SIG-M5 (cell line): ENCODE data around the gene ZNF768.
"Not testable (repeated sequence)": the region's sequence is repeated elsewhere in the genome, so short reads cannot be mapped to it uniquely, and the experiment has no call there.

ENCODE experiments used
- DNase-seq: peaks from one replicate; lab custom pipeline; 2025; lab: John Stamatoyannopoulos, UW

Gene ZNF768

GRCh38 chr16:30533146-30533522, 6.8 kb upstream of the ZNF768 start:
- DNase-seq: no peak

- no peak for DNase-seq
Observed at GRCh38 chr16:30532285-30533145, 6.1 kb upstream of the ZNF768 start.

GRCh38 chr16:30530163-30531037, 4.0 kb upstream of the ZNF768 start:
- no peak for DNase-seq

GRCh38 chr16:30528799-30529457, 2.6 kb upstream of the ZNF768 start:
- DNase-seq: no peak

- peak; percentile 72 for DNase-seq
Observed at GRCh38 chr16:30527635-30528178, 1.3 kb upstream of the ZNF768 start.

- peak; percentile 75 for DNase-seq
Observed at GRCh38 chr16:30526823-30527634, 663 bp upstream of the ZNF768 start.

- DNase-seq: no peak
Observed at GRCh38 chr16:30525844-30526136, 576 bp downstream of the ZNF768 start.

GRCh38 chr16:30524575-30525568, 1.5 kb downstream of the ZNF768 start:
- no peak for DNase-seq

GRCh38 chr16:30523768-30524574, 2.4 kb downstream of the ZNF768 start:
- no peak for DNase-seq

- not testable (repeated sequence) for DNase-seq
Observed at GRCh38 chr16:30522702-30523463, 3.5 kb downstream of the ZNF768 start.

- no peak for DNase-seq
Observed at GRCh38 chr16:30521873-30522641, 4.3 kb downstream of the ZNF768 start.

GRCh38 chr16:30521476-30521872, 4.9 kb downstream of the ZNF768 start:
- no peak for DNase-seq

GRCh38 chr16:30519120-30520049, 7.0 kb downstream of the ZNF768 start:
- no peak for DNase-seq

- DNase-seq: no peak
Observed at GRCh38 chr16:30518552-30518951, 7.8 kb downstream of the ZNF768 start.

GRCh38 chr16:30515275-30515674, 11.1 kb downstream of the ZNF768 start:
- no peak for DNase-seq

- no peak for DNase-seq
Observed at GRCh38 chr16:30511509-30511908, 14.9 kb downstream of the ZNF768 start.
